ENCODE data around the gene DIABLO.
"Not testable (repeated sequence)": the region's sequence is repeated elsewhere in the genome, so short reads cannot be mapped to it uniquely, and the experiment has no call there.

The DIABLO gene

GRCh38 chr12:122208073-122208820 lies 17.6 kb downstream of the DIABLO start:
- DNase-seq, result no peak

- no peak for DNase-seq
Measured at GRCh38 chr12:122207391-122207790, 18.5 kb downstream of the DIABLO start.

GRCh38 chr12:122206976-122207375 lies 18.9 kb downstream of the DIABLO start:
- DNase-seq, result no peak

GRCh38 chr12:122206111-122206881 lies 19.6 kb downstream of the DIABLO start:
- no peak for DNase-seq

- DNase-seq, result no peak
Measured at GRCh38 chr12:122205053-122205925, 20.6 kb downstream of the DIABLO start.

GRCh38 chr12:122204167-122205052 lies 21.4 kb downstream of the DIABLO start:
- DNase-seq, result no peak

GRCh38 chr12:122203301-122204166 lies 22.3 kb downstream of the DIABLO start, which contains the start of gene B3GNT4:
Gene B3GNT4, plus strand, starts transcription at chr12:122203709. Its CDS starts 910 bp downstream, at chr12:122204619.
- peak; percentile 59 for DNase-seq

- not testable (repeated sequence) for DNase-seq
Measured at GRCh38 chr12:122202811-122203210, 23.0 kb downstream of the DIABLO start.

GRCh38 chr12:122202017-122202416 lies 23.8 kb downstream of the DIABLO start:
- DNase-seq, result no peak

GRCh38 chr12:122201381-122201780 lies 24.5 kb downstream of the DIABLO start:
- no peak for DNase-seq

- no peak for DNase-seq
Measured at GRCh38 chr12:122200541-122201175, 25.2 kb downstream of the DIABLO start.

GRCh38 chr12:122199484-122200355 lies 26.1 kb downstream of the DIABLO start:
- no peak for DNase-seq

GRCh38 chr12:122197612-122197966 lies 28.3 kb downstream of the DIABLO start:
- no peak for DNase-seq

GRCh38 chr12:122195405-122195804 lies 30.4 kb downstream of the DIABLO start:
- DNase-seq, result no peak

- DNase-seq, result no peak
Measured at GRCh38 chr12:122194804-122195203, 31.0 kb downstream of the DIABLO start.

GRCh38 chr12:122192441-122192840 lies 33.4 kb downstream of the DIABLO start:
- no peak for DNase-seq

- peak; percentile 79 for DNase-seq
Measured at GRCh38 chr12:122190842-122191668, 34.8 kb downstream of the DIABLO start.

GRCh38 chr12:122189626-122190475 lies 36.0 kb downstream of the DIABLO start:
- no peak for DNase-seq
